Measurements from ENCODE around the gene TIRAP. TPM values are rescaled to one million over a fixed set of nuclear protein-coding genes. Genes with fewer than 3 reads are reported as not detected.
A peak's percentile ranks its signal among the peaks of the same experiment; 100 is the strongest.

The TIRAP gene
- total RNA-seq, 2 donors from 2014 or later = 9.2 to 11.4 TPM

DNA sequence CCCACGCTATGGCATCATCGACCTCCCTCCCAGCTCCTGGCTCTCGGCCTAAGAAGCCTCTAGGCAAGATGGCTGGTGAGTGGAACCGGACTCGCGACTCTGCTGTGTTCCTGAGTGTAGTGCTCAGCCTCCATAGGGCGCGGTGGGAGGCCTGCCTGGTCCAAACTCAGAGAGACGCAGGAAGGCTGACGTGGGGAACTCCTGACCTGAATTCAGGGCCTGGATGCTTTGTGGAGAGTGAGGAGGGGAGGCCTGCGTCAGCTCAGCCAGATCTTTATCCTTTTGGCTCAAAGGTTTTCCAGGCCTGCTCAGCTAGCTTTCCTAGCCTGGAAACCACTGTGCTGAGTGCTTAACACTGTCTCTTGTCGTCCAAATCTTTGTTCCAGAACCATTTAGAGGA is 8.0 kb downstream of the TIRAP start:
- no peak overlapping the region for H3K4me3 Mint-ChIP-seq
- Histone ChIP-seq H3K36me3 (ENCODE audit: control insufficient read depth, insufficient read depth, low read length) (peaks cover 20% of the 10 kb centered on the region), H3K27me3 (ENCODE audit: control insufficient read depth, insufficient read depth, low read length, poor library complexity, severe bottlenecking) (no peaks in the 10 kb centered on the region), H3K9me3 (ENCODE audit: control insufficient read depth, low read length) (no peaks in the 10 kb centered on the region), H3K4me1 (ENCODE audit: control insufficient read depth, insufficient read depth, low read length) (no peaks in the 10 kb centered on the region), H3K4me3 (ENCODE audit: low read length) (no peak overlapping the region), H3K27ac (ENCODE audit: low read depth, low read length) (no peak overlapping the region), H3K9ac (ENCODE audit: extremely low read depth, low read length, poor library complexity, severe bottlenecking) (no peak overlapping the region)
- peak overlapping the region; percentile 66 for H3K27ac Mint-ChIP-seq
- WGBS, 2 experiments (ENCODE audit: insufficient coverage in 1 of 2, insufficient read length in 1 of 2) = 93 to 100% methylated on average over 5 to 12 of the region's 12 CpGs
- no peaks in the 10 kb centered on the region for H3K27me3 Mint-ChIP-seq (ENCODE audit: insufficient read depth)
- H3K9me3 Mint-ChIP-seq = no peaks in the 10 kb centered on the region
- TF ChIP-seq, protein P1, sequence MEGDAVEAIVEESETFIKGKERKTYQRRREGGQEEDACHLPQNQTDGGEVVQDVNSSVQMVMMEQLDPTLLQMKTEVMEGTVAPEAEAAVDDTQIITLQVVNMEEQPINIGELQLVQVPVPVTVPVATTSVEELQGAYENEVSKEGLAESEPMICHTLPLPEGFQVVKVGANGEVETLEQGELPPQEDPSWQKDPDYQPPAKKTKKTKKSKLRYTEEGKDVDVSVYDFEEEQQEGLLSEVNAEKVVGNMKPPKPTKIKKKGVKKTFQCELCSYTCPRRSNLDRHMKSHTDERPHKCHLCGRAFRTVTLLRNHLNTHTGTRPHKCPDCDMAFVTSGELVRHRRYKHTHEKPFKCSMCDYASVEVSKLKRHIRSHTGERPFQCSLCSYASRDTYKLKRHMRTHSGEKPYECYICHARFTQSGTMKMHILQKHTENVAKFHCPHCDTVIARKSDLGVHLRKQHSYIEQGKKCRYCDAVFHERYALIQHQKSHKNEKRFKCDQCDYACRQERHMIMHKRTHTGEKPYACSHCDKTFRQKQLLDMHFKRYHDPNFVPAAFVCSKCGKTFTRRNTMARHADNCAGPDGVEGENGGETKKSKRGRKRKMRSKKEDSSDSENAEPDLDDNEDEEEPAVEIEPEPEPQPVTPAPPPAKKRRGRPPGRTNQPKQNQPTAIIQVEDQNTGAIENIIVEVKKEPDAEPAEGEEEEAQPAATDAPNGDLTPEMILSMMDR (conservative IDR thresholded peaks at IDR 0.05) = no peak
- DNase-seq = no peak
- peaks cover 25% of the 10 kb centered on the region for H3K36me3 Mint-ChIP-seq (ENCODE audit: low read depth)
- H3K4me1 Mint-ChIP-seq = peaks cover 7% of the 10 kb centered on the region

DNA sequence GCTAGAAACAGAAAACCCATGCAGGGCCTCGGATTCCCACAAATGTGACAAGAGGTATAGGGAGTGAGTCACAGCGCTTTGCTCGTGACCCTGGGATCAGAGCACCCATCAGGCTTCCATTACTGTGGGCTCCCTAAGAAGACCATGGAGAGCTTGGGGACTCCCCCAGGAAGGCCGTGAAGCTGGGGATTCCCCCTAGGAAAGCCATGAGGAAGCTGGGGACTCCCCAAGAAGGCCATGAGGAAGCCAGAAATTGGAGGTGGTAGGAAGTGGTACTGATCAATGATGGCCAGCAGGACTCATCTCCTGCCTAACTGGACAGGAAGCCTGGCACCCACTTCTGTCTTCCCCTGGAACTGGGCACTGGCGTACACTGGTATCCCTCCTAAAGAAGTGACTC is 10.8 kb downstream of the TIRAP start:
- Histone ChIP-seq H3K9me3 (ENCODE audit: control insufficient read depth, low read length) (no peaks in the 10 kb centered on the region), H3K4me3 (ENCODE audit: low read length) (no peak overlapping the region), H3K4me1 (ENCODE audit: control insufficient read depth, insufficient read depth, low read length) (no peaks in the 10 kb centered on the region), H3K9ac (ENCODE audit: extremely low read depth, low read length, poor library complexity, severe bottlenecking) (no peak overlapping the region), H3K36me3 (ENCODE audit: control insufficient read depth, insufficient read depth, low read length) (peaks cover 23% of the 10 kb centered on the region), H3K27ac (ENCODE audit: low read depth, low read length) (no peak overlapping the region), H3K27me3 (ENCODE audit: control insufficient read depth, insufficient read depth, low read length, poor library complexity, severe bottlenecking) (no peaks in the 10 kb centered on the region)
- Mint-ChIP-seq H3K4me3 (no peak overlapping the region), H3K27ac (no peak overlapping the region), H3K27me3 (ENCODE audit: insufficient read depth) (no peaks in the 10 kb centered on the region), H3K9me3 (no peaks in the 10 kb centered on the region), H3K4me1 (peaks cover 7% of the 10 kb centered on the region), H3K36me3 (ENCODE audit: low read depth) (peaks cover 31% of the 10 kb centered on the region)
- no peak for DNase-seq
- 80 to 95% methylated on average over 1 to 5 of the region's 5 CpGs for WGBS, 2 experiments (ENCODE audit: insufficient coverage in 1 of 2, insufficient read length in 1 of 2)
- TF ChIP-seq, protein P1 (conservative IDR thresholded peaks at IDR 0.05) = no peak

DNA sequence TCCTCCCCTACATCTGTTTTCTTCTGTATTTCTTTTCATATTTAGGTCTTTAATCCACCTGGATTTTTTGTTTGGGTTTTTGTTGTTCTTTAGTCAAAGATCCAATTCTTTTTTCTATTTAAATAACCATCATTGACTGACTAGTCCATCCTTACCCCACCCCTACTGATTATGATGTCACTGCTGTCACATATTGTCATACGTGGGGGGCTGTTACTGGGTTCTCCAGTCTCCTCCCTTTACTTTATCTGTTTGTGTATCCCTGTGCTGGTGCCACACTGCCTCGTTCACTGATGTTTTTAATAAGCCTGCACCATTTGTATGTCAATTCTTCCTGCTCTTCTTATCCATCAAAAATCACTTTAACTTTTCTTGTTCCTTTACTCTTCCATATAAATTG is 14.1 kb downstream of the TIRAP start:
- Mint-ChIP-seq H3K4me1 (no peaks in the 10 kb centered on the region), H3K9me3 (no peaks in the 10 kb centered on the region), H3K27ac (no peak overlapping the region), H3K4me3 (no peak overlapping the region), H3K27me3 (ENCODE audit: insufficient read depth) (no peaks in the 10 kb centered on the region), H3K36me3 (ENCODE audit: low read depth) (peaks cover 50% of the 10 kb centered on the region)
- no peak for DNase-seq
- TF ChIP-seq, protein P1 (conservative IDR thresholded peaks at IDR 0.05) = no peak
- Histone ChIP-seq H3K36me3 (ENCODE audit: control insufficient read depth, insufficient read depth, low read length) (peaks cover 33% of the 10 kb centered on the region), H3K4me1 (ENCODE audit: control insufficient read depth, insufficient read depth, low read length) (no peaks in the 10 kb centered on the region), H3K9me3 (ENCODE audit: control insufficient read depth, low read length) (no peaks in the 10 kb centered on the region), H3K27ac (ENCODE audit: low read depth, low read length) (no peak overlapping the region), H3K27me3 (ENCODE audit: control insufficient read depth, insufficient read depth, low read length, poor library complexity, severe bottlenecking) (no peaks in the 10 kb centered on the region), H3K4me3 (ENCODE audit: low read length) (no peak overlapping the region), H3K9ac (ENCODE audit: extremely low read depth, low read length, poor library complexity, severe bottlenecking) (no peak overlapping the region)
- WGBS, 2 experiments (ENCODE audit: insufficient coverage in 1 of 2, insufficient read length in 1 of 2) = 93 to 100% methylated on average over 2 of the region's 2 CpGs

Data from endodermal cell (in vitro differentiated cells).